ENCODE data around the gene TEX10. TPM values are rescaled to one million over a fixed set of nuclear protein-coding genes. Genes with fewer than 3 reads are reported as not detected.

The TEX10 gene
- total and polyA plus RNA-seq, 9 of the 15 experiments (the other 6 are each of a cell fraction or from before 2014, with no cell fraction given) = 27.8 to 60.0 (median 47.9) TPM

GRCh38 chr9:100277166-100277979, 75.4 kb downstream of the TEX10 start (continued):
- TF ChIP-seq, protein P1, sequence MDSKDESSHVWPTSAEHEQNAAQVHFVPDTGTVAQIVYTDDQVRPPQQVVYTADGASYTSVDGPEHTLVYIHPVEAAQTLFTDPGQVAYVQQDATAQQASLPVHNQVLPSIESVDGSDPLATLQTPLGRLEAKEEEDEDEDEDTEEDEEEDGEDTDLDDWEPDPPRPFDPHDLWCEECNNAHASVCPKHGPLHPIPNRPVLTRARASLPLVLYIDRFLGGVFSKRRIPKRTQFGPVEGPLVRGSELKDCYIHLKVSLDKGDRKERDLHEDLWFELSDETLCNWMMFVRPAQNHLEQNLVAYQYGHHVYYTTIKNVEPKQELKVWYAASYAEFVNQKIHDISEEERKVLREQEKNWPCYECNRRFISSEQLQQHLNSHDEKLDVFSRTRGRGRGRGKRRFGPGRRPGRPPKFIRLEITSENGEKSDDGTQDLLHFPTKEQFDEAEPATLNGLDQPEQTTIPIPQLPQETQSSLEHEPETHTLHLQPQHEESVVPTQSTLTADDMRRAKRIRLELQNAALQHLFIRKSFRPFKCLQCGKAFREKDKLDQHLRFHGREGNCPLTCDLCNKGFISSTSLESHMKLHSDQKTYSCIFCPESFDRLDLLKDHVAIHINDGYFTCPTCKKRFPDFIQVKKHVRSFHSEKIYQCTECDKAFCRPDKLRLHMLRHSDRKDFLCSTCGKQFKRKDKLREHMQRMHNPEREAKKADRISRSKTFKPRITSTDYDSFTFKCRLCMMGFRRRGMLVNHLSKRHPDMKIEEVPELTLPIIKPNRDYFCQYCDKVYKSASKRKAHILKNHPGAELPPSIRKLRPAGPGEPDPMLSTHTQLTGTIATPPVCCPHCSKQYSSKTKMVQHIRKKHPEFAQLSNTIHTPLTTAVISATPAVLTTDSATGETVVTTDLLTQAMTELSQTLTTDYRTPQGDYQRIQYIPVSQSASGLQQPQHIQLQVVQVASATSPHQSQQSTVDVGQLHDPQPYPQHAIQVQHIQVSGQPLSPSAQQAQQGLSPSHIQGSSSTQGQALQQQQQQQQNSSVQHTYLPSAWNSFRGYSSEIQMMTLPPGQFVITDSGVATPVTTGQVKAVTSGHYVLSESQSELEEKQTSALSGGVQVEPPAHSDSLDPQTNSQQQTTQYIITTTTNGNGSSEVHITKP (IDR thresholded peaks at IDR 0.05; ENCODE audit: partially characterized antibody) = peak; percentile 19
- peak; percentile 68 for TF ChIP-seq FOSL1 (tag; conservative IDR thresholded peaks at IDR 0.05)

DNA sequence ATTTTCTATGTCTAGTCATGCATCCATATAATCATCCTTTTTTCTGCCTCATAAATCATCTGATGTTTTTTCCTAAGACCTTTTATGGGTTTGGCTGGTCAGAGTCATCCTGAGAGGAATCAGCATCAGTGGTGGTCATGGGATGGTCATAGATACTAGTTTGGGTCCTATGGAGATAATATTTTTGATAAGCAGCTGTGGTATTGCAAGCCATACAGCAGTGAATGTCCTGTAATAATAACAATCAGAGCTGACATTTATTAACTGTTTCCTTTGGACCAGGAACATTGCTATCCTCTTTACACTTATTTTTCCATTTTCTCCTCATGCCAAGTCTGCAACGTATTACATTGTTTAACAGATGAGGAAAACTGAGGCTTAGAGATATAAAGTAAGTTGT, 83.1 kb downstream of the TEX10 start:
- Histone ChIP-seq H3K27ac (ENCODE audit: extremely low read depth, low read depth, low read length) (no peak overlapping the region), H3K4me2 (ENCODE audit: insufficient read depth, low read length) (no peak overlapping the region), H3K36me3 (ENCODE audit: control insufficient read depth, insufficient read depth, low read length) (peaks cover 15% of the 10 kb centered on the region; the same call in 1 of the 3 replicates), H3K4me1 (replicated peaks in 1 of 2; ENCODE audit: control insufficient read depth in 2 of 2, insufficient read depth in 2 of 2, low read length in 2 of 2) (no peaks in the 10 kb centered on the region), H3K79me2 (ENCODE audit: control insufficient read depth, insufficient read depth, low read length) (no peaks in the 10 kb centered on the region), H3K9me3 (replicated peaks; ENCODE audit: control insufficient read depth, insufficient read depth, low read depth, low read length) (no peaks in the 10 kb centered on the region), H2AFZ (ENCODE audit: low read depth, low read length) (no peak overlapping the region), H4K20me1 (replicated peaks; ENCODE audit: control insufficient read depth, insufficient read depth, low read length) (no peaks in the 10 kb centered on the region), H3K9ac (ENCODE audit: insufficient read depth in 1 of 2, low read depth in 2 of 2, low read length in 2 of 2) (no peak overlapping the region), H3K27me3 (ENCODE audit: control insufficient read depth in 2 of 2, insufficient read depth in 2 of 2, low read length in 2 of 2) (no peaks in the 10 kb centered on the region), H3K9me1 (ENCODE audit: control insufficient read depth, insufficient read depth, low read length) (no peaks in the 10 kb centered on the region), H3K4me3 (no peak overlapping the region)
- FAIRE-seq = no peak
- POLR2A ChIA-PET = interaction anchor here (1.1 kb wide), 1 partner anchor 11 kb away, joined by 3 read pairs; no protein-coding TSS in a partner anchor
- in situ Hi-C loops (cut with MboI) (no loop called here), intact Hi-C loops (cut with micrococcal nuclease) (loop anchor here (10.0 kb wide), 1 partner anchor 55 kb away; no protein-coding TSS in a partner anchor)
- DNase-seq (ENCODE audit: extremely low read depth in 1 of 4, low spot score in 3 of 4) = no peak
- TF ChIP-seq, protein P2, sequence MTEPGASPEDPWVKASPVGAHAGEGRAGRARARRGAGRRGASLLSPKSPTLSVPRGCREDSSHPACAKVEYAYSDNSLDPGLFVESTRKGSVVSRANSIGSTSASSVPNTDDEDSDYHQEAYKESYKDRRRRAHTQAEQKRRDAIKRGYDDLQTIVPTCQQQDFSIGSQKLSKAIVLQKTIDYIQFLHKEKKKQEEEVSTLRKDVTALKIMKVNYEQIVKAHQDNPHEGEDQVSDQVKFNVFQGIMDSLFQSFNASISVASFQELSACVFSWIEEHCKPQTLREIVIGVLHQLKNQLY (CRISPR knock-in tag; conservative IDR thresholded peaks at IDR 0.05) = no peak
- TF ChIP-seq, protein P3, sequence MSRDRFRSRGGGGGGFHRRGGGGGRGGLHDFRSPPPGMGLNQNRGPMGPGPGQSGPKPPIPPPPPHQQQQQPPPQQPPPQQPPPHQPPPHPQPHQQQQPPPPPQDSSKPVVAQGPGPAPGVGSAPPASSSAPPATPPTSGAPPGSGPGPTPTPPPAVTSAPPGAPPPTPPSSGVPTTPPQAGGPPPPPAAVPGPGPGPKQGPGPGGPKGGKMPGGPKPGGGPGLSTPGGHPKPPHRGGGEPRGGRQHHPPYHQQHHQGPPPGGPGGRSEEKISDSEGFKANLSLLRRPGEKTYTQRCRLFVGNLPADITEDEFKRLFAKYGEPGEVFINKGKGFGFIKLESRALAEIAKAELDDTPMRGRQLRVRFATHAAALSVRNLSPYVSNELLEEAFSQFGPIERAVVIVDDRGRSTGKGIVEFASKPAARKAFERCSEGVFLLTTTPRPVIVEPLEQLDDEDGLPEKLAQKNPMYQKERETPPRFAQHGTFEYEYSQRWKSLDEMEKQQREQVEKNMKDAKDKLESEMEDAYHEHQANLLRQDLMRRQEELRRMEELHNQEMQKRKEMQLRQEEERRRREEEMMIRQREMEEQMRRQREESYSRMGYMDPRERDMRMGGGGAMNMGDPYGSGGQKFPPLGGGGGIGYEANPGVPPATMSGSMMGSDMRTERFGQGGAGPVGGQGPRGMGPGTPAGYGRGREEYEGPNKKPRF (IDR thresholded peaks at IDR 0.05; ENCODE audit: low read depth, low read length) = no peak
- TF ChIP-seq IRF2 (CRISPR knock-in tag; IDR thresholded peaks at IDR 0.05) = no peak
- ATAC-seq = no peak
- WGBS (ENCODE audit: insufficient coverage, low coverage, missing lambda C conversion rate) = 81% methylated on average over 1 of the region's 1 CpG
- CTCF ChIA-PET (ENCODE audit: low intra/inter-chr PET ratio) = no interaction called here
- BruUV-seq (replicated peaks) = no TSS peak
